HG03520 (cell line): ENCODE results near the gene ZC3HAV1L.
"Not testable (repeated sequence)": the region's sequence is repeated elsewhere in the genome, so short reads cannot be mapped to it uniquely, and the experiment has no call there.

ENCODE experiments used
- ATAC-seq: cut with Tn5 transposase; IDR thresholded peaks from one replicate; pipeline ENCODE4 v1.9.1; 2021; ENCODE audit warnings: mild to moderate bottlenecking, moderate library complexity; ENCODE audit not compliant: unreplicated experiment

ZC3HAV1L gene

DNA sequence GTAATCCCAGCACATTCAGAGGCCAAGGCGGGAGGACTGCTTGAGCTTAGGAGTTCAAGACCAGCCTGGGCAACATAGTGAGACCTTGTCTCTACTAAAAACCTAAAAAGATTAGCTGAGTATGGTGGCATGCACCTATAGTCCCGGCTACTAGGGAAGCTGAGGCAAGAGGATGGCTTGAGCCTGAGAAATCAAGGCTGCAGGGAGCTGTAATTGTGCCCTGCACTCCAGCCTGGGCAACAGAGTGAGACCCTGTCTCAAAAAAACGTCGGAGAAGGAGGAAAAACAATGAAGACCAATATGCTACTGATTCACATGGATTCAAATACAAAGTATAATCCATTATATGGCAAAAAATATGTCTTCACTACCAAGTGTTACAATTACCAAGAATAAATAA, 13.6 kb downstream of the ZC3HAV1L start:
- ATAC-seq = no peak

GRCh38 chr7:139018910-139019309, 16.9 kb downstream of the ZC3HAV1L start:
- no peak for ATAC-seq

- ATAC-seq = peak; percentile 89
These were observed 18.8 kb downstream of the ZC3HAV1L start for GRCh38 chr7:139016931-139017511.

DNA sequence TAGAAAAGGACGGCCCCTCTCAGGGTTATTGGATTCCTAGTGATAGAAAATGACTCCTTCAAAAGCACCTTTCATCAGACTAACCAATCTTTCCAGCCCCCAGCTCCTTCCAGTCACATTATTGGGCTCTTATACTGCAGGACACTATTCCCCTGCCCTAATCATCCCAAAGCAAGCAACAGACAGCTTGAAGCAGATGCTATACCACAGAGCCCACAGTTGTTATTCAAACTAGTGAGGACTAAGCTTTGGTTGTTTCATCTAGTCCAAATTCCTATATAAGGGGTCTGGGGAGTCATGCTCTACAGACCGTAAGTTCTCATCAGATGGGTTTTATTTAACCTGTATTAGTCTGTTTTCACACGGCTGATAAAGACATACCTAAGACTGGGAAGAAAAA, 24.5 kb downstream of the ZC3HAV1L start:
- no peak for ATAC-seq

GRCh38 chr7:139004321-139005090, 31.3 kb downstream of the ZC3HAV1L start:
- ATAC-seq = no peak

- no peak for ATAC-seq
These were observed 36.4 kb downstream of the ZC3HAV1L start for GRCh38 chr7:138999414-138999813.

GRCh38 chr7:138992052-138992531, 43.8 kb downstream of the ZC3HAV1L start:
- no peak for ATAC-seq

- no peak for ATAC-seq
These were observed 48.2 kb downstream of the ZC3HAV1L start for GRCh38 chr7:138987686-138988085.

GRCh38 chr7:138982204-138982623, 53.6 kb downstream of the ZC3HAV1L start:
- ATAC-seq = no peak

- ATAC-seq = peak; percentile 79
These were observed 54.3 kb downstream of the ZC3HAV1L start, which contains the start of gene KIAA1549 for GRCh38 chr7:138981332-138982203. Gene KIAA1549 (minus strand): TSS chr7:138981389. CDS start chr7:138981269, 120 bp downstream.

- peak; percentile 28 for ATAC-seq
These were observed 55.1 kb downstream of the ZC3HAV1L start for GRCh38 chr7:138980563-138981291.

DNA sequence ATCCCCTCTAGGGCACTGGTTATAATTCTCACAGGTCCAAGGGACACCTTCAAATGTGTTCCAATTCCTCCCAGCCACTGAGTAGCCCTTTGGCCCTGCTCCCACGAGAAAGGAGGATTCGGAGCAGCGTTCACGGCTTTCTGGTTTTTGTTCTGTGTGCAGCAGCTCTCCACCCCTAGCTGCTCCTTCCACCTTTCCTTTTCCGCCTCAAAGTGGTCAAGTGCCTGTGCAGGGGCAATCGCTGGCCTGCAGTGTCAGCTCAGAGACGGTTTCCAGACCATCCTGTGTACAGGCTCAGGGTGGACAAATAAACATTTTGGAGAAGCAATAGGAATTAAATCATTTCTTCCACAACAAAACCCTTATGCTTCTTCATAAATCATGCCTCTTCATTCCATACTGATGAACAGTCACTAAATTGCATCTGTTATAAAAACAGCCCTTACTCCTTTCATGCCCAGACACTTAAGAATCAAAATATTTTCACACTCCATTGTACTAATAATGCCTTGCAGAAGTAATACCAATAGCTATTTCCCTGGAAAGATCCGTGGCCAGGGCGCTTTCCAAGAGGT, 55.8 kb downstream of the ZC3HAV1L start:
- ATAC-seq = no peak

DNA sequence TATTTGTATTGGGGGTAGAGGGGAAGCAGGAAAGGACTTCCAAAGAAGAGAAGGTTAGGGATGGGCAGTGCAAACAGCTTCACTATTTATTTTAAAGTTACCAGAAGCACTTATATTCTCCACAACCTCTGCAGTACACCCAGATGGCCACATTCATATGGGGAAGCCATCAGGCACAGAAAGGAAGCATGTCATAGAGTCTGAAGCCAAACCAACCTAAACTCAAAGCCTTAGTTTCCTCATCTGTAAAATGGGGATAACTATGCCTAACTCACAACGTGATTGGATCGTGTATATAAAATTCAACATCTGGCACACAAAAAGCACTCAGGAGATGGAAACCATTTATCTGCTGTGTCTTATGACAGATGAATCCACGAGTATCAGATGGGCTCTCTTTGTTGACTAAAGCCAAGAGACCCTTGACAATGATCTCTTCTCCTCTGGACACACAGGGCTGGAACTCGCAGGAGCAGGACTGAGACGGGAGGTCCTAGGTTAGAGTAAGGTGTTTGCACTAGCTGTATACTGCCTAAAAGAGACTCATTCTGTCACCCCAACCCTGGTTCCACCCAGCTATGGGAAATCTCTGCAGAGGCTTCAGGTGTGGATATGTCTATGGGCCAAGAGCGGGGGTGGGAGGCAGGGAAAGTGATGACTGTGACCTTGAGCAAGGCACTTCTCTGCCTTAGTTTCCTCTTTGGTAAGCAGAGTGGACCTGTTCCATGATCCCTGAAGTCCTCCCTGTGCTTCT, 56.4 kb downstream of the ZC3HAV1L start:
- ATAC-seq = peak; percentile 42

DNA sequence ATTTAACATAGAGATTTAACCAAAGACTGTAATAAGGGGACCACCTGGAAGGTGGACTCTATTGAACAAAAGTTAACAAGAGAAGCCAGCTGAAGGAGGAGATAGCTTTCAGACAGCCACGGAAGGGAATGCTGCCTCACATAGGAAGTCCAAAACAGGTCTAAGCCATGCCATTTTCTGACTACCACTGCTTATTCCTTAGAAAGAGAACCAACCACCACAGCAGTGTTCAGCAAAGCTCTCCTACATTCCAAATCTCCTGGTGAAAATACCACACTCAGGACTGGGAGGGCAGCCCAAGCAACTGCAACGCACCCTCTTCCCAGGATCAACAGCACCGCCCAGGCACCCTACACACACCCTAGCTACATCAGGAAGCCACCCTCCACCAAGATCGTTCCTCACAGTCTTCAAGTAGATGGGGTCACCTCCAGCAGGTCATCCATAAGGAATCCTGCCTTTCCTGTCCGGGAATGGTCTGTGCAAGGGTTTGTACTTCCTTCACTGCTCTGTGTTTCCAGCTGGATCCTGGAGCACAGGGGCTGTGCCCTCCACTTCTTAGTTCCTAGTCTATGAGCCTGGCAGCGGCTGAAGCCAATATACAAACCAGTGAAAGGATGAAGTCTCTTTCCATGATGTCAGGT, 57.2 kb downstream of the ZC3HAV1L start:
- no peak for ATAC-seq

GRCh38 chr7:138976161-138976560, 59.7 kb downstream of the ZC3HAV1L start:
- not testable (repeated sequence) for ATAC-seq
